A549 (cell line): ENCODE results near the gene MADD. TPM values are rescaled to one million over a fixed set of nuclear protein-coding genes. Genes with fewer than 3 reads are reported as not detected.

Experiments
- ATAC-seq, 2 experiments: fragments of 200-7000 bp in 1 of 2; fragments of >200 bp in 1 of 2; cut with Nextera tagmentation in 1 of 2; cut with Tn5 transposase in 1 of 2; 3 replicates each; pipeline versions ENCODE4 v1.8.0 to v1.9.1; 2018 to 2020; ENCODE audit warnings: mild to moderate bottlenecking in 1 of 2, moderate library complexity in 1 of 2
- CTCF ChIA-PET: fragments of 300-600 bp; sonication (Branson Sonifier 250); formaldehyde crosslinking; extraction: SDS; loops from one replicate; lab custom pipeline; 2021; ENCODE audit warnings: antibody characterized with exemption, inconsistent platforms; lab: Yijun Ruan, JAX
- POLR2A ChIA-PET: fragments of 350-600 bp; formaldehyde crosslinking; extraction: SDS; loops from one replicate; lab custom pipeline; 2021; ENCODE audit warnings: antibody characterized with exemption, inconsistent platforms; lab: Yijun Ruan, JAX
- DNase-seq, 2 experiments: peaks; one replicate each; pipeline versions ENCODE4 v3.0.0 to v3.0.0-alpha.2; 2011 to 2016; ENCODE audit warnings: low read depth in 1 of 2, low spot score in 1 of 2
- FAIRE-seq: peaks from 2 replicates; lab custom pipeline; 2011; peaks lifted over from hg19 to GRCh38; lab: Jason Lieb, UNC
- H3K27ac ChIP-seq, 2 experiments: fragments of >200 bp; sonication (Bioruptor Twin); formaldehyde crosslinking; 3 replicates each; pipeline ENCODE4 v1.5.1; 2016 to 2017
- H3K4me1 ChIP-seq: fragments of >200 bp; sonication (Bioruptor Twin); formaldehyde crosslinking; 3 replicates; pipeline ENCODE4 v1.6.1; 2016
- H3K4me2 ChIP-seq: fragments of >200 bp; sonication (Bioruptor Twin); formaldehyde crosslinking; 3 replicates; pipeline ENCODE4 v1.6.1; 2016
- H3K4me3 ChIP-seq: fragments of >200 bp; sonication (Bioruptor Twin); formaldehyde crosslinking; 3 replicates; pipeline ENCODE4 v1.5.1; 2016
- H3K9me3 ChIP-seq: fragments of >200 bp; sonication (Bioruptor Twin); formaldehyde crosslinking; 3 replicates; pipeline ENCODE4 v1.6.1; 2016
- ATOH8 ChIP-seq: fragments of 250-450 bp; sonication (Bioruptor Pico); IDR thresholded peaks from 2 replicates; pipeline ENCODE4 v1.5.0; 2020; ENCODE audit warnings: low read depth, mild to moderate bottlenecking, moderate library complexity
- CBX2 ChIP-seq: fragments of 200-600 bp; sonication (generic); IDR thresholded peaks from 2 replicates; pipeline ENCODE4 v1.6.1; 2016; ENCODE audit warnings: low read depth, mild to moderate bottlenecking, borderline replicate concordance
- CEBPB ChIP-seq, 2 experiments: fragments of >200 bp in 1 of 2; sonication (Bioruptor Twin) in 1 of 2; formaldehyde crosslinking in 1 of 2; IDR thresholded peaks; 2 replicates each; pipeline ENCODE4 v1.6.1; 2012 to 2016
- EHMT2 ChIP-seq: fragments of 200-600 bp; sonication (generic); IDR thresholded peaks from 2 replicates; pipeline ENCODE4 v1.6.1; 2016; ENCODE audit warnings: antibody characterized with exemption, low read depth, mild to moderate bottlenecking, moderate library complexity
- EP300 ChIP-seq, 2 experiments: fragments of >200 bp; sonication (Bioruptor Twin); formaldehyde crosslinking; IDR thresholded peaks; 2 replicates in 1 of 2; 3 replicates in 1 of 2; pipeline ENCODE4 v1.6.1; 2016 to 2017
- FOSL2 ChIP-seq, 2 experiments: fragments of 450-650 bp in 1 of 2; fragments of >200 bp in 1 of 2; sonication (Bioruptor Twin) in 1 of 2; formaldehyde crosslinking; IDR thresholded peaks; 2 replicates each; pipeline versions ENCODE4 v1.5.0 to v1.6.1; 2016 to 2020; ENCODE audit warnings: mild to moderate bottlenecking in 1 of 2, moderate library complexity in 1 of 2
- GATA3 ChIP-seq: IDR thresholded peaks from 2 replicates; pipeline ENCODE4 v1.6.1; 2012; ENCODE audit warnings: borderline replicate concordance
- JUN ChIP-seq, 2 experiments: fragments of >200 bp; sonication (Bioruptor Twin); formaldehyde crosslinking; IDR thresholded peaks; 2 replicates in 1 of 2; 3 replicates in 1 of 2; pipeline ENCODE4 v1.6.1; 2016 to 2017
- KDM5A ChIP-seq: fragments of 200-600 bp; sonication (generic); IDR thresholded peaks from 2 replicates; pipeline ENCODE4 v1.6.1; 2016; ENCODE audit warnings: antibody characterized with exemption, mild to moderate bottlenecking
- MAX ChIP-seq: IDR thresholded peaks from 2 replicates; pipeline ENCODE4 v1.6.1; 2012
- MYC ChIP-seq: IDR thresholded peaks from 2 replicates; pipeline ENCODE4 v1.6.1; 2012; ENCODE audit warnings: mild to moderate bottlenecking, inconsistent platforms, low read length, improper control_type of control experiment, borderline replicate concordance
- PHF8 ChIP-seq: fragments of 200-600 bp; sonication (generic); IDR thresholded peaks from 2 replicates; pipeline ENCODE4 v1.6.1; 2016; ENCODE audit warnings: low read depth, mild to moderate bottlenecking, antibody characterized with exemption, moderate library complexity, borderline replicate concordance
- RARB ChIP-seq: fragments of 250-450 bp; sonication (Bioruptor Pico); IDR thresholded peaks from 2 replicates; pipeline ENCODE4 v1.8.0; 2021; ENCODE audit warnings: mild to moderate bottlenecking, moderate library complexity
- RFX5 ChIP-seq: fragments of 450-650 bp; IDR thresholded peaks from 2 replicates; pipeline ENCODE4 v1.7.1; 2014; ENCODE audit warnings: antibody characterized with exemption, mild to moderate bottlenecking, moderate library complexity
- SMC3 ChIP-seq: fragments of >200 bp; sonication (Bioruptor Twin); formaldehyde crosslinking; IDR thresholded peaks from 3 replicates; pipeline ENCODE4 v1.6.1; 2018; ENCODE audit warnings: inconsistent platforms
- USF2 ChIP-seq: fragments of 450-650 bp; IDR thresholded peaks from 2 replicates; pipeline ENCODE4 v1.6.1; 2014; ENCODE audit warnings: antibody characterized with exemption
- ZFP36 ChIP-seq: fragments of 450-650 bp; IDR thresholded peaks from 2 replicates; pipeline ENCODE4 v1.6.1; 2014; ENCODE audit warnings: borderline replicate concordance; ENCODE audit not compliant: partially characterized antibody
- ZSCAN20 ChIP-seq: fragments of 250-450 bp; sonication (Bioruptor Pico); IDR thresholded peaks from 2 replicates; pipeline ENCODE4 v1.8.0; 2022; ENCODE audit warnings: mild to moderate bottlenecking, moderate library complexity
- WGBS: methylation state at CpG from one replicate; pipeline ENCODE4 v1.1.6; 2017; ENCODE audit errors: missing lambda C conversion rate; 5-methylcytosine and 5-hydroxymethylcytosine counted together
- polyA plus RNA-seq, 4 experiments: library from polyadenylated mRNA; depleted of rRNA in 3 of 4; stranded (reverse); fragments of >200 nt; fragmentation: RNase III in 1 of 4; extraction: RNeasy Plus Mini Kit Qiagen cat#74134 plus additional on column Dnase treatment in 1 of 4; gene quantifications; 2 replicates in 3 of 4; 3 replicates in 1 of 4; pipeline ENCODE4 v1.2.3, GENCODE V29; 2011 to 2017
- TF ChIP-seq, protein P1 (sequence below): IDR thresholded peaks from 2 replicates; pipeline ENCODE4 v1.6.1; 2012
- TF ChIP-seq, protein P2 (sequence below): IDR thresholded peaks from 2 replicates; pipeline ENCODE4 v1.6.1; 2012; ENCODE audit warnings: low read depth, borderline replicate concordance
- TF ChIP-seq, protein P3 (sequence below): fragments of >200 bp; sonication (Bioruptor Twin); formaldehyde crosslinking; IDR thresholded peaks from 2 replicates; pipeline ENCODE4 v1.6.1; 2016

MADD gene
- polyA plus RNA-seq, 2 of the 4 experiments (the other 2 are of a cell fraction), result 16.7 to 25.2 TPM

GRCh38 chr11:47239852-47240251 lies 30.1 kb upstream of the MADD start:
- Histone ChIP-seq H3K9me3 (no peaks in the 10 kb centered on the region), H3K4me2 (no peak overlapping the region), H3K4me1 (peaks cover 52% of the 10 kb centered on the region), H3K4me3 (no peak overlapping the region), H3K27ac (no peak overlapping the region)
- ChIA-PET POLR2A (interaction anchor here (1.7 kb wide), 1 partner anchor 8 kb away, joined by 7 read pairs; the partner anchor contains the start of gene ACP2), CTCF (interaction anchor here (1.4 to 8.8 kb wide), 3 partner anchors 9 to 28 kb away, joined by 3 to 97 read pairs (median 14); partner anchors contain the start of genes ACP2 and NR1H3)
- no peak for TF ChIP-seq EP300 (IDR thresholded peaks at IDR 0.05)
- no peak for TF ChIP-seq ZSCAN20 (CRISPR knock-in tag)
- no peak for TF ChIP-seq ATOH8
- TF ChIP-seq, protein P1, sequence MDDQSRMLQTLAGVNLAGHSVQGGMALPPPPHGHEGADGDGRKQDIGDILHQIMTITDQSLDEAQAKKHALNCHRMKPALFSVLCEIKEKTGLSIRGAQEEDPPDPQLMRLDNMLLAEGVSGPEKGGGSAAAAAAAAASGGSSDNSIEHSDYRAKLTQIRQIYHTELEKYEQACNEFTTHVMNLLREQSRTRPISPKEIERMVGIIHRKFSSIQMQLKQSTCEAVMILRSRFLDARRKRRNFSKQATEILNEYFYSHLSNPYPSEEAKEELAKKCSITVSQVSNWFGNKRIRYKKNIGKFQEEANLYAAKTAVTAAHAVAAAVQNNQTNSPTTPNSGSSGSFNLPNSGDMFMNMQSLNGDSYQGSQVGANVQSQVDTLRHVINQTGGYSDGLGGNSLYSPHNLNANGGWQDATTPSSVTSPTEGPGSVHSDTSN, result 0 out of 2 replicates have a peak, but pooled peaks have one; percentile 27
- 98% methylated on average over 9 of the region's 10 CpGs for WGBS
- FAIRE-seq (no peak), ATAC-seq (no peak), DNase-seq (no peak)

- peaks cover 31% of the 10 kb centered on the region for H3K4me1 ChIP-seq
- peak overlapping the region in 1 of 2 experiments; percentile 4; a peak in 1 of 6 replicates for H3K27ac ChIP-seq
- no peak overlapping the region for H3K4me2 ChIP-seq
- H3K9me3 ChIP-seq, result no peaks in the 10 kb centered on the region
- TF ChIP-seq CBX2 (no peak), JUN (IDR thresholded peaks at IDR 0.05) (peak in 1 of 2 experiments; percentile 38; a peak in 1 of 5 replicates)
- ChIA-PET CTCF (interaction anchor here (1.0 to 10.3 kb wide), 6 partner anchors 8 to 113 kb away, joined by 3 to 141 read pairs (median 18); partner anchors contain the start of genes ARFGAP2 and NR1H3), POLR2A (interaction anchor here (0.6 to 3.1 kb wide), 5 partner anchors 7 to 79 kb away, joined by 3 to 18 read pairs (median 4); partner anchors contain the start of genes DDB2 and NR1H3)
- WGBS, result 82% methylated on average over 3 of the region's 3 CpGs
- no peak overlapping the region for H3K4me3 ChIP-seq
- FAIRE-seq (no peak), ATAC-seq (peak; percentile 17 to 28; a peak in 5 of 6 replicates), DNase-seq (no peak)
Observed at GRCh38 chr11:47241841-47242301, 28.1 kb upstream of the MADD start.

DNA sequence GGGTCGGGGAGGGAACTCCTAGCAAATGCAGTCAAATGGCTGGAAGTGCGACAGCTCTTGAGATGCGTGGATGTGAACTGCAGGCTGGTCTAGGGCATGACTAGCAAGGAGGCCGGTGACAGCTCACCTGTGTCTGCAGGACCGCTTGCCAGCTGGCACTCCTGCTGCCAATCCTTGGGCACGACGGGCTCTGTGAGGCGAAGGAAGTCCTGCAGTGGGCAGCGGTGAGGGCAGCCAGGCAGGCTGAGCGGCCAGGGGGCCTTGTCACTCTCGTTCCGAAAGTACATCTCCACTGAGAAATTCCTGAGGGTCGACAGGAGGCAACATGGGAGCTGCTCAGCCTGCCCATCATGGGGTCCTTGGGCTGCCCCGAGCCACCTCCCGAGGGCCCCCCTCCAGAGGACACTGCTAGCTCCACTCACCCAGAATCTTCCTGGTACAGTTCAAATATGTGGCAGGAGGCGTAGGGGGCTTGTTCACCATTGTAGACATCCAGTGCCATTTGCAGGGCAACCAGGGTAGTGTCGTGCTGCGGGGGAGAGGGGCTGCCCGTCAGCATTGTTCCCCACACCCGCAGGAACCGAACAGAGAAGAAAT lies 27.2 kb upstream of the MADD start:
- peak overlapping the region; percentile 32 to 47; a peak in 3 of 6 replicates for H3K27ac ChIP-seq
- no peak overlapping the region for H3K4me3 ChIP-seq
- DNase-seq (no peak), ATAC-seq (peak; percentile 20 to 31; a peak in 5 of 6 replicates), FAIRE-seq (no peak)
- peak overlapping the region; percentile 54 for H3K4me2 ChIP-seq
- H3K4me1 ChIP-seq, result peaks cover 33% of the 10 kb centered on the region
- ChIA-PET POLR2A (interaction anchor here (0.7 to 3.1 kb wide), 4 partner anchors 8 to 55 kb away, joined by 4 to 18 read pairs (median 5); partner anchors contain the start of genes DDB2 and NR1H3), CTCF (interaction anchor here (0.6 to 10.3 kb wide), 6 partner anchors 9 to 579 kb away, joined by 3 to 141 read pairs (median 18); partner anchors contain the start of genes ARFGAP2 and NR1H3)
- WGBS, result 93% methylated on average over 21 of the region's 21 CpGs
- H3K9me3 ChIP-seq, result no peaks in the 10 kb centered on the region
- TF ChIP-seq KDM5A (no peak), JUN (IDR thresholded peaks at IDR 0.05) (no peak), SMC3 (no peak), FOSL2 (IDR thresholded peaks at IDR 0.05) (no peak), FOSL2 (CRISPR knock-in tag; IDR thresholded peaks at IDR 0.05) (no peak), MYC (no peak), EHMT2 (no peak), RFX5 (no peak)
- TF ChIP-seq, protein P2, sequence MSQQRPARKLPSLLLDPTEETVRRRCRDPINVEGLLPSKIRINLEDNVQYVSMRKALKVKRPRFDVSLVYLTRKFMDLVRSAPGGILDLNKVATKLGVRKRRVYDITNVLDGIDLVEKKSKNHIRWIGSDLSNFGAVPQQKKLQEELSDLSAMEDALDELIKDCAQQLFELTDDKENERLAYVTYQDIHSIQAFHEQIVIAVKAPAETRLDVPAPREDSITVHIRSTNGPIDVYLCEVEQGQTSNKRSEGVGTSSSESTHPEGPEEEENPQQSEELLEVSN, result no peak

- TF ChIP-seq ZSCAN20 (CRISPR knock-in tag) (no peak), KDM5A (no peak), CEBPB (IDR thresholded peaks at IDR 0.05) (peak; percentile 74 to 91), GATA3 (peak; percentile 68), PHF8 (no peak), MAX (peak; percentile 49), RARB (CRISPR knock-in tag) (0 out of 2 replicates have a peak, but pooled peaks have one; percentile 39), ZFP36 (peak; percentile 57), JUN (IDR thresholded peaks at IDR 0.05) (peak in 1 of 2 experiments; percentile 23; a peak in 1 of 5 replicates), USF2 (no peak)
- TF ChIP-seq, protein P3, sequence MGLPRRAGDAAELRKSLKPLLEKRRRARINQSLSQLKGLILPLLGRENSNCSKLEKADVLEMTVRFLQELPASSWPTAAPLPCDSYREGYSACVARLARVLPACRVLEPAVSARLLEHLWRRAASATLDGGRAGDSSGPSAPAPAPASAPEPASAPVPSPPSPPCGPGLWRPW, result peak; percentile 57; the same call in 1 of the 2 replicates
- Histone ChIP-seq H3K27ac (peak overlapping the region; percentile 32 to 47; a peak in 2 of 6 replicates), H3K9me3 (no peaks in the 10 kb centered on the region), H3K4me3 (no peak overlapping the region), H3K4me2 (peak overlapping the region; percentile 54), H3K4me1 (peaks cover 37% of the 10 kb centered on the region)
- ATAC-seq (peak; percentile 36 to 43), FAIRE-seq (no peak), DNase-seq (peak in 1 of 2 experiments; percentile 76)
- 34% methylated on average over 4 of the region's 4 CpGs for WGBS
- ChIA-PET POLR2A (interaction anchor here (1.1 to 3.1 kb wide), 2 partner anchors 15 to 28 kb away, joined by 5 to 18 read pairs; partner anchors contain the start of genes DDB2 and NR1H3), CTCF (interaction anchor here (0.6 to 10.3 kb wide), 8 partner anchors 9 to 169 kb away, joined by 3 to 141 read pairs (median 6); partner anchors contain the start of genes ARFGAP2 and NR1H3)
Observed at GRCh38 chr11:47243454-47243853, 26.5 kb upstream of the MADD start.
